Esophagus muscularis mucosa (tissue), 3 donors: ENCODE measurements around the gene CFAP54.

Source experiments
- CTCF ChIP-seq, 3 experiments: fragments of 200-600 bp in 2 of 3; fragments of 450-650 bp in 1 of 3; sonication (generic) in 2 of 3; IDR thresholded peaks; one replicate each; pipeline ENCODE4 v1.5.1; 2017 to 2019; ENCODE audit warnings: antibody characterized with exemption in 3 of 3, mild to moderate bottlenecking in 2 of 3, moderate library complexity in 1 of 3
- POLR2A ChIP-seq: fragments of 450-650 bp; IDR thresholded peaks from one replicate; pipeline ENCODE4 v1.6.1; 2017; ENCODE audit warnings: antibody characterized with exemption, moderate library complexity, mild to moderate bottlenecking, low read depth
- POLR2AphosphoS5 ChIP-seq, 2 donors: sonication (generic); formaldehyde crosslinking; IDR thresholded peaks; one replicate each; pipeline ENCODE4 v1.6.1; 2017; ENCODE audit warnings: antibody characterized with exemption in 2 of 2

- TF ChIP-seq CTCF (IDR thresholded peaks at IDR 0.05), result no peak
- no peak for TF ChIP-seq POLR2A
- TF ChIP-seq POLR2AphosphoS5 (IDR thresholded peaks at IDR 0.05), result no peak
These were observed 408.0 kb downstream of the CFAP54 start for GRCh38 chr12:96897421-96897820.
